Renal cortical epithelial cell (primary cell): Measurements from ENCODE around the gene HEPACAM. TPM values are rescaled to one million over a fixed set of nuclear protein-coding genes. Genes with fewer than 3 reads are reported as not detected.
A peak's percentile ranks its signal among the peaks of the same experiment; 100 is the strongest.

Experiments
- DNase-seq: peaks from one replicate; pipeline ENCODE4 v3.0.0-alpha.2; 2011; ENCODE audit warnings: low read depth
- total RNA-seq: library from RNA; depleted of rRNA; stranded (reverse); fragments of >200 nt; gene quantifications from 2 replicates; pipeline ENCODE4 v1.2.3, GENCODE V29; 2014

Gene HEPACAM
- total RNA-seq, 1 donor from 2014 or later: 0.25 TPM

DNA sequence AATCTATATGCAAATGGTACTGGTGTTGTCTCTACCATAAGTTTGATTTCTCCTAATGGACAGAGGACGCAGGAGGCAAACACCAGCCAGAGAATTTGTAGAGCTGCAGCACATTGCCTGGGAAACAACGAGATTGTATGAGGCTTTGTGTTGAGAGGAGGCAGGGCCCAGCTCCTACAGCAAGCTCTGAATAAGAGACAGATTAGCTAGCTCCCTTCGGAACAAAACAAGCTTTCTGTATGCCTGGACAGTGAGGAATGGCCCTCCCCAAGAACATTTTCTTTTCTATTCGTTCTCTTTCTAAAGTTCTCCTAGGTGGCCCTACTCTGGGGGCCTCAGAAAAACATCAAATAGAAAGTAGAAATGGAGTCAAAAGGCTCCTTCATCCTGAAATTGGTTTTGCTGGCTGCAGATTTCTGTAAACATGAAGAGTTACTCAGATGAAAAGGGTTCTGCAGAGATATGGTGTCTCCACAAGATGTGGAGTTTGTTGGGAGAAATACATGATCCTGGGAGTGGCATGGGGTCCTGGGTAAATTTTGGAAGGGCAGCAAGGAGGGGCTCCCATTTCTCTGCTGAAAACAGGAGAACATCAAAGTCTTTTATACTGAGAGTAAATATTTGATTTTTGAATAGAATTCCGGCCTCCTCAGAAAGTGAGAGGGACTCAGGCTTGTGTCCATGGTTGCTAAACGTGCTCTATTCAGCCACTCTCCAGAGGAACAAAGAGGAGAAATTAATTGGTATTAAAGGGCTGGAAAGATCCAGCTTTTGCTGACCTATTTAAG, 6.8 kb upstream of the HEPACAM start:
- no peak for DNase-seq

GRCh38 chr11:124941703-124942102, 5.9 kb upstream of the HEPACAM start:
- no peak for DNase-seq

- DNase-seq: no peak
Measured at GRCh38 chr11:124938970-124939369, 3.1 kb upstream of the HEPACAM start.

- no peak for DNase-seq
Measured at GRCh38 chr11:124938206-124938765, 2.4 kb upstream of the HEPACAM start.

- DNase-seq: no peak
Measured at GRCh38 chr11:124937336-124937935, 1.6 kb upstream of the HEPACAM start.

DNA sequence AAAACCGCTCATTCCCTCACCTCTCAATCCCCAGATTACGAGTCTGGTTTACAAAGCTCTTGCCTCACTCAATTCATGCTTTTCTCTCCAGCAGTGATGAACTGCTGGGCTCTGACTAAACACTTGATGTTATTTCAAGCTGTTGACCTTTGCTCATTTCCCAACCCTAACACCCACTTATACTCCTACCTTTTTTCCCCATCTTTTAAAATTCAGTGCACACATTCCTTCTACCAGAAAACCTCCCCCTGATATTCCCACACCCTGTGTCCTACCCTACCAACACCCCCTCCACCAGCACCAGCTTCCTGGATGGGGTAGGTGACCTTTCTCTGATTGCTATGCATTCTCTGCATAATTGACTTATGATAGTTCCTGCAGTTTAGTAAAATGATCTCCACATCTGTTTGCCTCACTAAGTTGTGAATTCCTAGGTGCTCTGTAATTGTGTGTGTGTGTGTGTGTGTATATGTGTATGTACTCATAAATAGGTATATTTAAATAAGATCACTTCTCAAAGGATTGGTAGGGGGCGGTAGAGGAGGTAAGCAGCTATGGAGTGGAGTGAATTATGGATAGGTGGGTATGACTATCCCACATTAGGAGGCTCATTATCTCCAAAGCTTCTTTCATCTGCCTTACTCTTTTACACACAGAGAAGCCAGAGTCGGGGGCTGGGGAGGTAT, 842 bp downstream of the HEPACAM start:
- DNase-seq: peak; percentile 87

- DNase-seq: no peak
Measured at GRCh38 chr11:124930799-124931198, 5.0 kb downstream of the HEPACAM start.

- DNase-seq: peak; percentile 4
Measured at GRCh38 chr11:124928942-124929665, 6.7 kb downstream of the HEPACAM start.

GRCh38 chr11:124923296-124923695, 12.6 kb downstream of the HEPACAM start:
- DNase-seq: no peak

DNA sequence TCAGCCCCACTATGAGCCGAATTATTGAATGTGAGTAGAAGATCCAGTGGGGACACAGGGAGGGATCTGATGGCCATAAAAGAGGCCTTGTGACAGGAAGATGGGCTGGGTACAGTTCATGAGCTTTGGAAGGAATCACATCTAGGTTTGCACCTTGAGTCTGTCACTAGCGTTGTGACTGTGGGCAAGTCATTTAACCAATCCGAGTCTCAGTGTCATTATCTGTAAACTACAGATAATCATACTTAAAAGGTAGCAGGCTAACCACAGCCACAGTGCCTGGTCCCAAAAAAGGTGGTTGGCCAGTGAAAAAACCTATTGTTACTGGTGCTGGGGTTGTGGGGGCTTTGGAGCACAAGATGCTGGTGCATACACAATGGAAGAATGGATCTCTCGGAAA, 13.0 kb downstream of the HEPACAM start:
- DNase-seq: no peak

- DNase-seq: peak; percentile 26
Measured at GRCh38 chr11:124920870-124921609, 14.8 kb downstream of the HEPACAM start.

DNA sequence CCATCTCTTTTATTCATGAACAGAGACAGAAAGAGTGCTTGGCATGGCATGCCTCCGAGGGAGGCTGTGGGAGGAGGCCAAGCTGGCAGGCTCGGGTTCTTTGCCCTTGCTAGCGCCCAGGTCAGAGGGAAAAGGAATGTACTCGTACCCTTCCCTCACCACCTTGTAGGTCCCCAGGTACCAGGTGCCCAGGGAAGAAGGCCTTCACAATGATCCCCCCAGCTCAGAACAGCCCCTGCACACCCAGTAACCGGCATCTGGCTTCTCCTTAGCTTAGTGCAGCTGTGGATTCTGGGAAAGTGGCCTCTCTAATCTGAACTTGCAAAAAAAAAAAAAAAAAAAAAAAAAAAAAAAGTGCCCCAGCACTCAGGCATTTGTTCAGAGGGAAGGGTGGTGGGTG, 15.5 kb downstream of the HEPACAM start:
- no peak for DNase-seq

DNA sequence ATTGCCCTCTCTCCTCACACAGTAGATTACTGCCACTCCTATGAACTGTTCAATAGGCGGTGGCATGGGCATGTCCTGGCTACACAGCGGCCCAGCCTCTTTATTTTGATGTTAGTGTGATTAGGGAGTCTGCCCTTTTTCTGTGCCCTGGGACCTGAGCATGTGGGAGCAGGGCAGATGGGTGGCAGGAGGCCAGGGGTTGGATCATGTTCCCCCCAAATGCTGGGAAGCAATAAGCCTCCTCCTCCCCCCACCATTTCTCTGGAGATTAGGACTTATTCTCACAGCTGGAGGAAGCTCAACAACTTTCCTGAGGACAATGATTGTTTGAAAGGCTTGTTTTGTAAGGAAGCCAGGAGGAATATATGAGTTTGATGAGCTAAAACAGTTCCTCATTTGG, 15.9 kb downstream of the HEPACAM start:
- DNase-seq: no peak

- DNase-seq: no peak
Measured at GRCh38 chr11:124918950-124919349, 16.9 kb downstream of the HEPACAM start, which contains the start of gene HEPN1. TSS of gene HEPN1 (plus strand) at chr11:124919250.

- peak; percentile 4 for DNase-seq
Measured at GRCh38 chr11:124917115-124917637, 18.7 kb downstream of the HEPACAM start.

DNA sequence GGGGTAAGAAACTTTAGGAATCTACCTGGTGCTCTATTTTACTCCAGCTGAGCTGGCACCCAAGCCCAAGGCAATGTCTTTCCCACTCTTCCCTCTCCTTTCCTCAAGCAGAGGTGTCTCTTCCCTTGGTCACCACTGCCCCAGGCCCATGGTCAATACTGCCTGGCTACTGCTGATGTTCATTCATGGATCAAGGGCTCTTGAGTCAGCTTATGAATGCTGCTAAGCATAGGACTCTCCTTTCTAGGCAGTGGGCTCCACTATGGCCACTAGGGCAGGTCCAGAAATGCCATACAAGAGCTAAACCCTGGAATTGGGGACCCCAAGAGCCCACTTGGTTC, 19.5 kb downstream of the HEPACAM start:
- DNase-seq: no peak

DNA sequence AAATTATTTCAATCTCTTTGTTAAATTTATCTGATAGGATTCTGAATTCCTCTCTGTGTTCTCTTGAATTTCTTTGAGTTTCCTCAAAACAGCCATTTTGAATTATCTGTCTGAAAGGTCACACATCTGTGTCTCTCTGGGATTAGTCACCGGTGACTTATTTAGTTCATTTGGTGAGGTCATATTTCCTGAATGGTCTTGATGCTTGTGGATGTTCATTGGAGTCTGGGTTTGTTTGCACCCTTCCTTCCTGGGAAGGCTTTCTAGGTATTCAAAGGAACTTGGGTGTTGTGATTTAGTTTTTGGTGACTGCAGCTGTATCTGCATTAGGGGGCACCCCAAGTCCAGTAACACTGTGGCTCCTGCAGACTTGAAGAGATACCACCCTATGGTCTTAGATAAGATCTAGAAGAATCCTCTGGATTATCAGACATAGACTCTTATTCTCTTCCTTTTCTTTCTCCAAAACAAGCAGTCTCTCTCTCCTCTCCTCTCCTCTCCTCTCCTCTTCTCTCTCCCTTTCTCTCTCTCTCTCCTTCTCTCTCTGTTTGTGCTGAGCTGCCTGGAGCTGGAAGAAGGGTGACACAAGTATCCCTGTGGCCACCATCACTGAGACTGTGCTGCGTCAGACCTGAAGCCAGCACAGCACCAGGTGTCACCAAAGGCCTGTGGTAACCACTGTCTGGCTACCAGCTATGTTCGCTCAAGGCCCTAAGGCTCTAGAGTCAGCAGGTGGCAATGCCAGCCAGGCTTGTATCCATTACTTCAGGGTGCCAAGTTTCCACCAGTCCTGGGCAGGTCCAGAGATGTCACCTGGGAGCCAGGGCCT, 20.1 kb downstream of the HEPACAM start:
- no peak for DNase-seq

GRCh38 chr11:124902616-124903015, 33.2 kb downstream of the HEPACAM start:
- DNase-seq: no peak

DNA sequence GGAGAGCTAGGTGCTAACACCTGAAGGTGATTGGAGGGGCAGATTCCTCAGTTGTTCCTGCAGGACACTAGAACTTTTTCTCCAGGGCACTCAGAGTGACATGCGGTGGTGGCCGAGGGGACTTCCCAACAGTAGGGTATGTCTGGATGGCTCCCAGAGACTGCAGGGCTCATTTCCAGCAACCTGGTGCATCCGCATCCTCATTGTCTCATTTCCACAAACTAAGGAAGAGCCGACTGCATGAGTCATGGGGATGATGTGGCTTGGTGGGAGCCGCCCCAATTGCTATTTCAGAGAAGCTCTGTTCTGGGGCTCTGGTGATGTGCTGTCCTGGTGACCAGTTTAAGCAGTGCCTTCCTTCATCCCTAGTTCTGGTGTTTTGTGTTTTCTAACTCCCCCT, 35.4 kb downstream of the HEPACAM start:
- DNase-seq: peak; percentile 57
